ENCODE measurements around the gene UQCR11. TPM values are rescaled to one million over a fixed set of nuclear protein-coding genes. Genes with fewer than 3 reads are reported as not detected.

UQCR11 gene
- total and polyA plus RNA-seq, 2 of the 8 experiments (the other 6 are each of a cell fraction or from before 2014, with no cell fraction given): 162 to 171 TPM

- no peak for TF ChIP-seq RAD21 (IDR thresholded peaks at IDR 0.05 in 1 of 2, conservative IDR thresholded peaks at IDR 0.05 in 1 of 2; ENCODE audit: low read depth in 2 of 2, low read length in 2 of 2)
- no peak; the same call in 1 of the 2 replicates for TF ChIP-seq BRCA1 (IDR thresholded peaks at IDR 0.05; ENCODE audit: low read depth, low read length)
- no peak for TF ChIP-seq CTCF (IDR thresholded peaks at IDR 0.05; ENCODE audit: control extremely low read depth in 1 of 3, insufficient read depth in 1 of 3, low read depth in 1 of 3, low read length in 3 of 3)
- peak; percentile 71 for TF ChIP-seq TBP (IDR thresholded peaks at IDR 0.05; ENCODE audit: low read depth, low read length)
- no peak for TF ChIP-seq CTBP2 (IDR thresholded peaks at IDR 0.05; ENCODE audit: borderline replicate concordance, insufficient read depth, insufficient read length, low read length)
- TF ChIP-seq NANOG (IDR thresholded peaks at IDR 0.05; ENCODE audit: insufficient read depth, low read depth, low read length, poor library complexity, severe bottlenecking): no peak
- no peak for TF ChIP-seq RBBP5 (IDR thresholded peaks at IDR 0.05; ENCODE audit: borderline replicate concordance, low read depth, low read length)
- TF ChIP-seq CHD1 (IDR thresholded peaks at IDR 0.05; ENCODE audit: low read depth, low read length): no peak
- no peak for TF ChIP-seq KDM5A (IDR thresholded peaks at IDR 0.05; ENCODE audit: low read length)
- peak; percentile 99 for TF ChIP-seq KDM1A (IDR thresholded peaks at IDR 0.05; ENCODE audit: borderline replicate concordance, low read length)
- TF ChIP-seq FOSL1 (IDR thresholded peaks at IDR 0.05; ENCODE audit: insufficient read depth, low read depth, low read length): 0 out of 2 replicates have a peak, but pooled peaks have one; percentile 18
- TF ChIP-seq ZNF274 (IDR thresholded peaks at IDR 0.05; ENCODE audit: borderline replicate concordance, extremely low read depth, low read length): no peak
- TF ChIP-seq POLR2A (IDR thresholded peaks at IDR 0.05; ENCODE audit: control extremely low read depth in 1 of 2, low read depth in 2 of 2, low read length in 2 of 2): peak in 1 of 2 experiments; percentile 52; a peak in 2 of 3 replicates
- no peak for TF ChIP-seq SIX5 (IDR thresholded peaks at IDR 0.05; ENCODE audit: low read depth, low read length)
- TF ChIP-seq RFX5 (IDR thresholded peaks at IDR 0.05; ENCODE audit: borderline replicate concordance, low read depth, low read length): no peak
- TF ChIP-seq MAFK (IDR thresholded peaks at IDR 0.05; ENCODE audit: low read depth, low read length): no peak
- TF ChIP-seq TEAD4 (IDR thresholded peaks at IDR 0.05; ENCODE audit: low read depth, low read length): no peak
- 0 out of 2 replicates have a peak, but pooled peaks have one; percentile 25 for TF ChIP-seq EGR1 (IDR thresholded peaks at IDR 0.05; ENCODE audit: borderline replicate concordance, low read depth, low read length)
- no peak for TF ChIP-seq CBX8 (IDR thresholded peaks at IDR 0.05; ENCODE audit: borderline replicate concordance, low read depth, low read length)
- no peak for TF ChIP-seq EZH2 (IDR thresholded peaks at IDR 0.05; ENCODE audit: low read depth, low read length, severe bottlenecking)
Measured at GRCh38 chr19:1652471-1653299, 47.4 kb upstream of the UQCR11 start, which contains the start of gene TCF3 (continued).
